GM12878 (cell line): Measurements from ENCODE around the gene PDE11A. TPM values are rescaled to one million over a fixed set of nuclear protein-coding genes. Genes with fewer than 3 reads are reported as not detected.

Experiments used
- ATAC-seq: fragments of 200-7000 bp; cut with Tn5 transposase; 3 replicates; pipeline ENCODE4 v1.9.1; 2020; ENCODE audit warnings: mild to moderate bottlenecking, moderate library complexity
- BruUV-seq: library from RNA; stranded (reverse); fragments of 400-500 nt; replicated peaks from 2 replicates; lab custom pipeline; 2021; lab: Mats Ljungman, UMichigan
- CTCF ChIA-PET: fragments of 300-600 bp; sonication (Branson Sonifier 250); formaldehyde crosslinking; extraction: SDS; loops from one replicate; lab custom pipeline; 2021; ENCODE audit warnings: inconsistent platforms; lab: Yijun Ruan, JAX
- POLR2A ChIA-PET: fragments of 350-600 bp; formaldehyde crosslinking; extraction: SDS; loops from one replicate; lab custom pipeline; 2021; ENCODE audit warnings: inconsistent platforms; lab: Charles Lee
- RAD21 ChIA-PET: fragments of 300-600 bp; sonication (Branson Sonifier 250); formaldehyde crosslinking; loops from one replicate; lab custom pipeline; 2023; ENCODE audit warnings: antibody characterized with exemption; ENCODE audit not compliant: unreplicated experiment; lab: Charles Lee
- SMC1A ChIA-PET: fragments of 300-600 bp; sonication (Branson Sonifier 250); formaldehyde crosslinking; loops from one replicate; lab custom pipeline; 2023; ENCODE audit not compliant: unreplicated experiment, uncharacterized antibody; lab: Charles Lee
- DNase-seq: peaks from one replicate; pipeline ENCODE4 v3.0.0-alpha.2; 2011; ENCODE audit warnings: low read depth, low spot score
- FAIRE-seq: peaks from 3 replicates; lab custom pipeline; 2011; peaks lifted over from hg19 to GRCh38; lab: Jason Lieb, UNC
- H2AFZ ChIP-seq: 2 replicates; pipeline ENCODE4 v1.6.0; 2011; ENCODE audit warnings: low read depth, low read length, control low read depth; ENCODE audit not compliant: control insufficient read depth
- H3K27ac ChIP-seq: 2 replicates; pipeline ENCODE4 v1.5.1; 2011; ENCODE audit warnings: control low read depth; ENCODE audit not compliant: control insufficient read depth, insufficient read depth
- H3K27me3 ChIP-seq, 2 experiments: replicated peaks in 1 of 2; 2 replicates each; pipeline versions ENCODE4 v1.6.0 to v1.6.1; 2011; ENCODE audit warnings: low read length in 1 of 2; ENCODE audit not compliant: control insufficient read depth in 2 of 2, insufficient read depth in 2 of 2
- H3K36me3 ChIP-seq, 2 experiments: 2 replicates each; pipeline ENCODE4 v1.5.1; 2011; ENCODE audit warnings: low read length in 1 of 2; ENCODE audit not compliant: control insufficient read depth in 2 of 2, insufficient read depth in 2 of 2
- H3K4me1 ChIP-seq: 2 replicates; pipeline ENCODE4 v1.6.1; 2011; ENCODE audit warnings: mild to moderate bottlenecking, low read length, moderate library complexity, mixed read lengths; ENCODE audit not compliant: control insufficient read depth, insufficient read depth
- H3K4me2 ChIP-seq: 2 replicates; pipeline ENCODE4 v1.6.0; 2011; ENCODE audit warnings: control low read depth; ENCODE audit not compliant: control insufficient read depth, insufficient read depth
- H3K4me3 ChIP-seq: fragments of 200-600 bp; sonication (generic); 2 replicates; pipeline ENCODE4 v1.5.1; 2016
- H3K79me2 ChIP-seq: 2 replicates; pipeline ENCODE4 v1.6.0; 2011; ENCODE audit warnings: low read length; ENCODE audit not compliant: control insufficient read depth, insufficient read depth
- H3K9ac ChIP-seq: 2 replicates; pipeline ENCODE4 v1.8.0; 2011; ENCODE audit warnings: low read length, control low read depth, mixed read lengths; ENCODE audit not compliant: control insufficient read depth, insufficient read depth
- H3K9me3 ChIP-seq: replicated peaks from 3 replicates; pipeline ENCODE4 v1.5.1; 2011; ENCODE audit warnings: mild to moderate bottlenecking, low read length; ENCODE audit not compliant: control insufficient read depth, insufficient read depth
- H4K20me1 ChIP-seq: 2 replicates; pipeline ENCODE4 v1.6.0; 2011; ENCODE audit not compliant: control insufficient read depth, insufficient read depth
- ATF3 ChIP-seq: IDR thresholded peaks from 2 replicates; pipeline ENCODE4 v1.6.1; 2011; ENCODE audit warnings: low read depth, mild to moderate bottlenecking, low read length, moderate library complexity, borderline replicate concordance; ENCODE audit errors: extremely low read depth
- FOXK2 ChIP-seq: fragments of 450-650 bp; IDR thresholded peaks from 2 replicates; pipeline ENCODE4 v1.6.1; 2017; ENCODE audit warnings: mild to moderate bottlenecking, moderate library complexity
- FOXM1 ChIP-seq: IDR thresholded peaks from 2 replicates; pipeline ENCODE4 v1.6.1; 2012; ENCODE audit warnings: low read depth, mild to moderate bottlenecking, inconsistent platforms, low read length, moderate library complexity
- HCFC1 ChIP-seq: fragments of 150-350 bp; IDR thresholded peaks from 2 replicates; pipeline ENCODE4 v1.6.1; 2014; ENCODE audit warnings: low read length
- JUNB ChIP-seq: IDR thresholded peaks from 2 replicates; pipeline ENCODE4 v1.6.1; 2016; ENCODE audit warnings: antibody characterized with exemption, mild to moderate bottlenecking
- MAX ChIP-seq: IDR thresholded peaks from 2 replicates; pipeline ENCODE4 v1.6.1; 2012; ENCODE audit warnings: low read depth, low read length, improper control_type of control experiment
- MYB ChIP-seq: fragments of 150-350 bp; IDR thresholded peaks from 2 replicates; pipeline ENCODE4 v1.6.1; 2014; ENCODE audit warnings: mild to moderate bottlenecking, low read depth, low read length, borderline replicate concordance
- SREBF1 ChIP-seq: IDR thresholded peaks from 2 replicates; pipeline ENCODE4 v1.6.1; 2012; ENCODE audit warnings: mild to moderate bottlenecking, low read length
- TARDBP ChIP-seq: IDR thresholded peaks from 2 replicates; pipeline ENCODE4 v1.6.1; 2016; ENCODE audit warnings: borderline replicate concordance
- TBL1XR1 ChIP-seq: IDR thresholded peaks from 2 replicates; pipeline ENCODE4 v1.6.1; 2012; ENCODE audit warnings: low read depth, low read length, improper control_type of control experiment
- ZNF384 ChIP-seq: IDR thresholded peaks from 2 replicates; pipeline ENCODE4 v1.6.1; 2012; ENCODE audit warnings: low read depth, mild to moderate bottlenecking, low read length, improper control_type of control experiment, borderline replicate concordance
- ZSCAN29 ChIP-seq: fragments of 450-650 bp; IDR thresholded peaks from 2 replicates; pipeline ENCODE4 v1.6.1; 2017; ENCODE audit warnings: mild to moderate bottlenecking, moderate library complexity
- WGBS: methylation state at CpG from one replicate; pipeline ENCODE4 v1.1.6; 2016; ENCODE audit warnings: low lambda C conversion rate; ENCODE audit not compliant: insufficient replicate concordance, insufficient coverage; ENCODE audit errors: missing lambda C conversion rate; 5-methylcytosine and 5-hydroxymethylcytosine counted together
- in situ Hi-C: fragments of 300-500 bp; cut with MboI; formaldehyde crosslinking; loops from 9 replicates; pipeline ENCODE4 v1.14.3; 2018; ENCODE audit warnings: mixed read lengths
- intact Hi-C: fragments of 100-400 bp; cut with micrococcal nuclease; formaldehyde crosslinking; loops from one replicate; pipeline ENCODE4 v1.14.2; 2022; ENCODE audit not compliant: unreplicated experiment
- polyA plus RNA-seq, 11 experiments: library from polyadenylated mRNA; depleted of rRNA in 4 of 11; unstranded in 6 of 11; stranded (reverse) in 5 of 11; fragments of >200 nt; fragmentation: Nextera tagmentation in 4 of 11; fragmentation: Illumina TruSeq in 1 of 11; extraction: Ambion mirVana in 4 of 11; extraction: Trizol in 1 of 11; gene quantifications; 1 replicate in 1 of 11; 2 replicates in 10 of 11; pipeline versions ENCODE4 v1.2.1 to v1.2.3, GENCODE V29; 2011 to 2016; ENCODE audit warnings: inconsistent platforms in 2 of 11, missing spikeins in 2 of 11, low read depth in 1 of 11
- total RNA-seq, 4 experiments: library from RNA; depleted of rRNA in 3 of 4; stranded (reverse); fragments of >200 nt in 3 of 4; fragmentation: Illumina TruSeq in 1 of 4; extraction: Trizol in 1 of 4; gene quantifications; 2 replicates each; pipeline versions ENCODE4 v1.2.1 to v1.2.3, GENCODE V29; 2013 to 2021
- TF ChIP-seq, protein P1 (sequence below): IDR thresholded peaks from 2 replicates; pipeline ENCODE4 v1.6.1; 2011; ENCODE audit warnings: borderline replicate concordance, low read depth, mild to moderate bottlenecking, moderate library complexity, low read length; ENCODE audit not compliant: insufficient read depth, poor library complexity, severe bottlenecking
- TF ChIP-seq, protein P2 (sequence below): fragments of 450-650 bp; formaldehyde crosslinking; IDR thresholded peaks from 2 replicates; pipeline ENCODE4 v1.5.0; 2022; ENCODE audit warnings: mild to moderate bottlenecking, missing genetic modification characterization

The PDE11A gene
- total and polyA plus RNA-seq, 10 of the 15 experiments (the other 5 are each of a cell fraction or from before 2014, with no cell fraction given), result 0.01 to 0.17 (median 0.06) TPM; not detected in 5

DNA sequence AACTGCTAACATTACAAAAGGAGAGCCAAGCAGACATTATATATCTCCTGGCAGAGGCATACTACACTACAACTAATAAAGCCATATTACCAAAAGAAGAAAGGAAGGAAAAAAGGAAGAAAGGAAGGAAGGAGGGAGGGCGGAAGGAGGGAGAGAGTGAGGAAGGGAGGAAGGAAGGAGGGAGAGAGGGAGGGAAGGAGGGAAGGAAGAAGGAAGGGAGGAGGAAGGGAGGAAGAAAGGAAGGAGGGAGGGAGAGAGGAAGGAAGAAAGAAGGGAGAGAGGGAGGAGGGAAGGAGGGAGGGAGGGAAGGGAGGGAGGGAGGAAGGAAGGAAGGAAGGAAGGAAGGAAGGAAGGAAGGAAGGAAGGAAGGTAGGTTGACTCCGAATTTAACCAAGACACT, 133.4 kb downstream of the PDE11A start:
- 21% methylated on average over 2 of the region's 2 CpGs for WGBS
- Histone ChIP-seq H3K4me1 (no peaks in the 10 kb centered on the region), H2AFZ (no peak overlapping the region), H3K27me3 (no peaks in the 10 kb centered on the region), H3K79me2 (no peaks in the 10 kb centered on the region), H3K27ac (no peak overlapping the region), H3K4me3 (no peak overlapping the region), H3K36me3 (no peaks in the 10 kb centered on the region), H3K9ac (no peak overlapping the region), H3K4me2 (no peak overlapping the region), H3K9me3 (no peaks in the 10 kb centered on the region), H4K20me1 (no peaks in the 10 kb centered on the region)
- RAD21 ChIA-PET, result no interaction called here
- intact Hi-C loops, result no loop called here
- CTCF ChIA-PET, result no interaction called here
- no peak for DNase-seq
- SMC1A ChIA-PET, result no interaction called here
- in situ Hi-C loops, result no loop called here
- POLR2A ChIA-PET, result no interaction called here
- no peak for FAIRE-seq
- ATAC-seq, result no peak
- TF ChIP-seq JUNB, result no peak
- no peak for TF ChIP-seq ATF3
- no peak for TF ChIP-seq HCFC1
- TF ChIP-seq TBL1XR1, result no peak
- TF ChIP-seq, protein P1, sequence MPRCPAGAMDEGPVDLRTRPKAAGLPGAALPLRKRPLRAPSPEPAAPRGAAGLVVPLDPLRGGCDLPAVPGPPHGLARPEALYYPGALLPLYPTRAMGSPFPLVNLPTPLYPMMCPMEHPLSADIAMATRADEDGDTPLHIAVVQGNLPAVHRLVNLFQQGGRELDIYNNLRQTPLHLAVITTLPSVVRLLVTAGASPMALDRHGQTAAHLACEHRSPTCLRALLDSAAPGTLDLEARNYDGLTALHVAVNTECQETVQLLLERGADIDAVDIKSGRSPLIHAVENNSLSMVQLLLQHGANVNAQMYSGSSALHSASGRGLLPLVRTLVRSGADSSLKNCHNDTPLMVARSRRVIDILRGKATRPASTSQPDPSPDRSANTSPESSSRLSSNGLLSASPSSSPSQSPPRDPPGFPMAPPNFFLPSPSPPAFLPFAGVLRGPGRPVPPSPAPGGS, result no peak
- TF ChIP-seq TARDBP, result no peak
- BruUV-seq, result no TSS peak

DNA sequence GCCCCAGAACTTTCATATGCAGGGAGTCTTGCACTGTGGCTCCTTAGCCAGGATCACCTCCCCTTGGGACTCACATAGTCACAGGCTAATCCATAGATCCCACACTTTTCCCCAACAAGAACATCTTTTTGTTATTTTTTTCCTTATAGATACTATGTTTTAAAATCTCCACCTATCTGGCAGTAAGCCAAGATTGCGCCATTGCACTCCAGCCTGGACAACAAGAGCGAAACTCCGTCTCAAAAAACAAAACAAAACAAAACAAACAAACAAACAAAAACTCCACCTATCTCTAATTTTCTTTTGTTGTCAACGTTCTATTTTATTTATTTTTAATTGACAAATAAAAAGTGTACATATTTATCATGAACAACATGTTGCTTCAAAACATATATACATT, 141.7 kb downstream of the PDE11A start:
- Histone ChIP-seq H3K27ac (no peak overlapping the region), H4K20me1 (no peaks in the 10 kb centered on the region), H2AFZ (no peak overlapping the region), H3K79me2 (no peaks in the 10 kb centered on the region), H3K27me3 (no peaks in the 10 kb centered on the region), H3K9ac (no peak overlapping the region), H3K4me2 (no peak overlapping the region), H3K4me3 (no peak overlapping the region), H3K4me1 (no peaks in the 10 kb centered on the region), H3K9me3 (no peaks in the 10 kb centered on the region), H3K36me3 (no peaks in the 10 kb centered on the region)
- DNase-seq (no peak), FAIRE-seq (no peak), ATAC-seq (no peak)
- ChIA-PET RAD21 (no interaction called here), CTCF (no interaction called here), SMC1A (interaction anchor here (1.1 kb wide), 1 partner anchor 19 kb away, joined by 4 read pairs; no protein-coding TSS in a partner anchor), POLR2A (no interaction called here)
- 52% methylated on average over 4 of the region's 4 CpGs for WGBS
- intact Hi-C loops, result no loop called here
- in situ Hi-C loops, result no loop called here
- no TSS peak for BruUV-seq
- no peak for TF ChIP-seq MAX
- TF ChIP-seq MYB, result no peak
- TF ChIP-seq, protein P2, sequence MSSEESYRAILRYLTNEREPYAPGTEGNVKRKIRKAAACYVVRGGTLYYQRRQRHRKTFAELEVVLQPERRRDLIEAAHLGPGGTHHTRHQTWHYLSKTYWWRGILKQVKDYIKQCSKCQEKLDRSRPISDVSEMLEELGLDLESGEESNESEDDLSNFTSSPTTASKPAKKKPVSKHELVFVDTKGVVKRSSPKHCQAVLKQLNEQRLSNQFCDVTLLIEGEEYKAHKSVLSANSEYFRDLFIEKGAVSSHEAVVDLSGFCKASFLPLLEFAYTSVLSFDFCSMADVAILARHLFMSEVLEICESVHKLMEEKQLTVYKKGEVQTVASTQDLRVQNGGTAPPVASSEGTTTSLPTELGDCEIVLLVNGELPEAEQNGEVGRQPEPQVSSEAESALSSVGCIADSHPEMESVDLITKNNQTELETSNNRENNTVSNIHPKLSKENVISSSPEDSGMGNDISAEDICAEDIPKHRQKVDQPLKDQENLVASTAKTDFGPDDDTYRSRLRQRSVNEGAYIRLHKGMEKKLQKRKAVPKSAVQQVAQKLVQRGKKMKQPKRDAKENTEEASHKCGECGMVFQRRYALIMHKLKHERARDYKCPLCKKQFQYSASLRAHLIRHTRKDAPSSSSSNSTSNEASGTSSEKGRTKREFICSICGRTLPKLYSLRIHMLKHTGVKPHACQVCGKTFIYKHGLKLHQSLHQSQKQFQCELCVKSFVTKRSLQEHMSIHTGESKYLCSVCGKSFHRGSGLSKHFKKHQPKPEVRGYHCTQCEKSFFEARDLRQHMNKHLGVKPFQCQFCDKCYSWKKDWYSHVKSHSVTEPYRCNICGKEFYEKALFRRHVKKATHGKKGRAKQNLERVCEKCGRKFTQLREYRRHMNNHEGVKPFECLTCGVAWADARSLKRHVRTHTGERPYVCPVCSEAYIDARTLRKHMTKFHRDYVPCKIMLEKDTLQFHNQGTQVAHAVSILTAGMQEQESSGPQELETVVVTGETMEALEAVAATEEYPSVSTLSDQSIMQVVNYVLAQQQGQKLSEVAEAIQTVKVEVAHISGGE (CRISPR knock-in tag), result no peak
- no peak for TF ChIP-seq SREBF1
- TF ChIP-seq FOXK2, result no peak
- TF ChIP-seq ZSCAN29, result no peak
- no peak for TF ChIP-seq FOXM1
- no peak for TF ChIP-seq ZNF384
